ENCODE data around the gene KCTD21.

Gene KCTD21

GRCh38 chr11:78132475-78132874, 56.0 kb downstream of the KCTD21 start:
- no peak overlapping the region for H3K4me2 ChIP-seq (ENCODE audit: low read depth, low read length, poor library complexity, severe bottlenecking)
- peaks cover 7% of the 10 kb centered on the region; the same call in 1 of the 2 replicates for H3K79me2 ChIP-seq (ENCODE audit: insufficient read depth, low read length)
- H4K20me1 ChIP-seq (ENCODE audit: insufficient read depth, low read length, poor library complexity, severe bottlenecking): no peaks in the 10 kb centered on the region

GRCh38 chr11:78131956-78132355, 56.5 kb downstream of the KCTD21 start:
- H3K4me2 ChIP-seq (ENCODE audit: low read depth, low read length, poor library complexity, severe bottlenecking): no peak overlapping the region
- no peaks in the 10 kb centered on the region for H3K27me3 ChIP-seq (ENCODE audit: insufficient read depth, low read length, poor library complexity, severe bottlenecking)
- H2AFZ ChIP-seq (ENCODE audit: low read length): no peak overlapping the region
- H3F3A ChIP-seq (ENCODE audit: low read depth): no peaks in the 10 kb centered on the region
- no peaks in the 10 kb centered on the region for H3K9me2 ChIP-seq (replicated peaks; ENCODE audit: low read depth, low read length)
- TF ChIP-seq EZH2phosphoT487 (IDR thresholded peaks at IDR 0.05; ENCODE audit: borderline replicate concordance): no peak
- no peak for TF ChIP-seq CTCF (conservative IDR thresholded peaks at IDR 0.05; ENCODE audit: low read length)
- no peaks in the 10 kb centered on the region for H4K20me1 ChIP-seq (ENCODE audit: insufficient read depth, low read length, poor library complexity, severe bottlenecking)
- H3K36me3 ChIP-seq (ENCODE audit: insufficient read depth, low read length): no peaks in the 10 kb centered on the region
- H3K9ac ChIP-seq (ENCODE audit: low read depth, low read length, poor library complexity, severe bottlenecking): no peak overlapping the region
- H3K4me1 ChIP-seq (ENCODE audit: insufficient read depth, low read length, poor library complexity, severe bottlenecking): no peaks in the 10 kb centered on the region
- H3K9me3 ChIP-seq (ENCODE audit: insufficient read depth, low read depth, low read length): no peaks in the 10 kb centered on the region
- peaks cover 2% of the 10 kb centered on the region; the same call in 1 of the 2 replicates for H3K79me2 ChIP-seq (ENCODE audit: insufficient read depth, low read length)
- H3K4me3 ChIP-seq (ENCODE audit: low read length, poor library complexity, severe bottlenecking): no peak overlapping the region

More at GRCh38 chr11:78132475-78132874, 56.0 kb downstream of the KCTD21 start:
- no peak overlapping the region for H3K9ac ChIP-seq (ENCODE audit: low read depth, low read length, poor library complexity, severe bottlenecking)
- H3K27me3 ChIP-seq (ENCODE audit: insufficient read depth, low read length, poor library complexity, severe bottlenecking): no peaks in the 10 kb centered on the region
- no peaks in the 10 kb centered on the region for H3K36me3 ChIP-seq (ENCODE audit: insufficient read depth, low read length)
- H3F3A ChIP-seq (ENCODE audit: low read depth): no peaks in the 10 kb centered on the region
- peaks cover under 1% of the 10 kb centered on the region for H3K4me1 ChIP-seq (ENCODE audit: insufficient read depth, low read length, poor library complexity, severe bottlenecking)
- no peak overlapping the region for H2AFZ ChIP-seq (ENCODE audit: low read length)
- TF ChIP-seq CTCF (conservative IDR thresholded peaks at IDR 0.05; ENCODE audit: low read length): no peak
- no peak for TF ChIP-seq EZH2phosphoT487 (IDR thresholded peaks at IDR 0.05; ENCODE audit: borderline replicate concordance)
- H3K9me2 ChIP-seq (replicated peaks; ENCODE audit: low read depth, low read length): no peaks in the 10 kb centered on the region
- H3K4me3 ChIP-seq (ENCODE audit: low read length, poor library complexity, severe bottlenecking): no peak overlapping the region
- no peaks in the 10 kb centered on the region for H3K9me3 ChIP-seq (ENCODE audit: insufficient read depth, low read depth, low read length)

- TF ChIP-seq EZH2phosphoT487 (IDR thresholded peaks at IDR 0.05; ENCODE audit: borderline replicate concordance): no peak
- no peak for TF ChIP-seq CTCF (conservative IDR thresholded peaks at IDR 0.05; ENCODE audit: low read length)
- Histone ChIP-seq H4K20me1 (ENCODE audit: insufficient read depth, low read length, poor library complexity, severe bottlenecking) (no peaks in the 10 kb centered on the region), H2AFZ (ENCODE audit: low read length) (no peak overlapping the region), H3K9me3 (ENCODE audit: insufficient read depth, low read depth, low read length) (no peaks in the 10 kb centered on the region), H3K4me2 (ENCODE audit: low read depth, low read length, poor library complexity, severe bottlenecking) (no peak overlapping the region), H3K9ac (ENCODE audit: low read depth, low read length, poor library complexity, severe bottlenecking) (no peak overlapping the region), H3K27me3 (ENCODE audit: insufficient read depth, low read length, poor library complexity, severe bottlenecking) (no peaks in the 10 kb centered on the region), H3K4me1 (ENCODE audit: insufficient read depth, low read length, poor library complexity, severe bottlenecking) (no peaks in the 10 kb centered on the region), H3K4me3 (ENCODE audit: low read length, poor library complexity, severe bottlenecking) (no peak overlapping the region), H3K36me3 (ENCODE audit: insufficient read depth, low read length) (no peaks in the 10 kb centered on the region), H3K9me2 (replicated peaks; ENCODE audit: low read depth, low read length) (no peaks in the 10 kb centered on the region), H3F3A (ENCODE audit: low read depth) (no peaks in the 10 kb centered on the region), H3K79me2 (ENCODE audit: insufficient read depth, low read length) (no peaks in the 10 kb centered on the region)
Observed at GRCh38 chr11:78127403-78127802, 61.0 kb downstream of the KCTD21 start.

Measured in Loucy (cell line).